Measurements from ENCODE around the gene FRS2. TPM values are rescaled to one million over a fixed set of nuclear protein-coding genes. Genes with fewer than 3 reads are reported as not detected.

The FRS2 gene
- total RNA-seq, 1 experiment from 2014 or later: 33.7 TPM

DNA sequence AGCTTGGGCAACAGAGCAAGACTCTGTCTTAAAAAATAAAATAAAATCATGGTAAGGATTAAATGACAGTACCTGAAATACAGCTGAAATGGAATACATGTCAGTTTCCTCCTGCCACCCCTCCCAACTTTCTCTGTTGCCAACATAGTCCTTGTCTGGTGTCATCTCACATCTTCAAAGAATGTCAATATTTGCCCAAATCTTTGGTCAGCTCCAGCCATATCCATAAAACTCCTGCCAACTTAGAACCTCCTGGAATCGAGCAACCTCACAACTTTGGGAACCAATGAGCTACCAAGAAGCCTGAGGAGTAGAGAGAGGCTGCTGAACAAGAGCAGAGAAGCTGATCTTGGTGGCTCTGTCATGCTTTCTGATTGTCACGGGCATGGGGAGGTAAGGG is 151.4 kb downstream of the FRS2 start:
- Histone ChIP-seq H2BK20ac (ENCODE audit: low read depth, low read length, poor library complexity, severe bottlenecking) (no peak overlapping the region), H3K56ac (ENCODE audit: insufficient read length, low read depth, low read length) (no peak overlapping the region), H2AFZ (ENCODE audit: low read length) (no peak overlapping the region), H4K91ac (ENCODE audit: insufficient read length, low read depth, low read length) (no peak overlapping the region), H4K8ac (replicated peaks; ENCODE audit: insufficient read length, low read depth, low read length) (no peak overlapping the region), H3K4me1 (ENCODE audit: insufficient read depth, low read length) (no peaks in the 10 kb centered on the region), H2BK120ac (ENCODE audit: low read depth, low read length, poor library complexity, severe bottlenecking) (no peak overlapping the region), H3K18ac (ENCODE audit: insufficient read length, low read depth, low read length) (no peak overlapping the region), H3K79me2 (ENCODE audit: insufficient read depth, low read length) (no peaks in the 10 kb centered on the region), H3T11ph (ENCODE audit: low read length) (no peak overlapping the region), H3K27ac (ENCODE audit: insufficient read length, low read depth, low read length) (no peak overlapping the region), H2AK5ac (ENCODE audit: insufficient read length, low read length) (no peak overlapping the region), H3K23ac (ENCODE audit: insufficient read length, low read depth, low read length) (no peak overlapping the region), H3K9ac (ENCODE audit: extremely low read depth, insufficient read length, low read length) (no peak overlapping the region), H3K23me2 (ENCODE audit: insufficient read length, low read depth, low read length, poor library complexity, severe bottlenecking) (no peaks in the 10 kb centered on the region), H3K9me3 (ENCODE audit: control insufficient read depth, low read depth, low read length) (no peaks in the 10 kb centered on the region), H4K5ac (ENCODE audit: insufficient read length, low read depth, low read length) (no peak overlapping the region), H3K79me1 (ENCODE audit: insufficient read depth, low read depth, low read length, poor library complexity, severe bottlenecking) (no peaks in the 10 kb centered on the region), H4K20me1 (ENCODE audit: control insufficient read depth, insufficient read depth, insufficient read length) (no peaks in the 10 kb centered on the region), H2BK12ac (ENCODE audit: insufficient read length, low read depth, low read length) (no peak overlapping the region), H3K27me3 (ENCODE audit: insufficient read depth, low read length) (no peaks in the 10 kb centered on the region), H2BK5ac (ENCODE audit: insufficient read length, low read length) (no peak overlapping the region), H3K4ac (ENCODE audit: low read depth, low read length) (no peak overlapping the region), H3K4me2 (ENCODE audit: insufficient read depth, insufficient read length, low read length) (no peak overlapping the region), H3K14ac (ENCODE audit: insufficient read depth, low read length) (no peak overlapping the region), H2BK15ac (ENCODE audit: low read depth, low read length) (no peak overlapping the region)
- Mint-ChIP-seq H3K27ac (no peak overlapping the region), H3K4me3 (no peak overlapping the region), H3K4me1 (no peaks in the 10 kb centered on the region), H3K9me3 (no peaks in the 10 kb centered on the region), H3K27me3 (ENCODE audit: low read depth) (no peaks in the 10 kb centered on the region), H3K36me3 (ENCODE audit: insufficient read depth in 1 of 3, low read depth in 3 of 3) (no peaks in the 10 kb centered on the region)
- WGBS (ENCODE audit: extremely low coverage, insufficient read length, low lambda C conversion rate): no CpG with 5 or more reads among the region's 2 CpGs
- no peak for DNase-seq
- TF ChIP-seq, protein P1, sequence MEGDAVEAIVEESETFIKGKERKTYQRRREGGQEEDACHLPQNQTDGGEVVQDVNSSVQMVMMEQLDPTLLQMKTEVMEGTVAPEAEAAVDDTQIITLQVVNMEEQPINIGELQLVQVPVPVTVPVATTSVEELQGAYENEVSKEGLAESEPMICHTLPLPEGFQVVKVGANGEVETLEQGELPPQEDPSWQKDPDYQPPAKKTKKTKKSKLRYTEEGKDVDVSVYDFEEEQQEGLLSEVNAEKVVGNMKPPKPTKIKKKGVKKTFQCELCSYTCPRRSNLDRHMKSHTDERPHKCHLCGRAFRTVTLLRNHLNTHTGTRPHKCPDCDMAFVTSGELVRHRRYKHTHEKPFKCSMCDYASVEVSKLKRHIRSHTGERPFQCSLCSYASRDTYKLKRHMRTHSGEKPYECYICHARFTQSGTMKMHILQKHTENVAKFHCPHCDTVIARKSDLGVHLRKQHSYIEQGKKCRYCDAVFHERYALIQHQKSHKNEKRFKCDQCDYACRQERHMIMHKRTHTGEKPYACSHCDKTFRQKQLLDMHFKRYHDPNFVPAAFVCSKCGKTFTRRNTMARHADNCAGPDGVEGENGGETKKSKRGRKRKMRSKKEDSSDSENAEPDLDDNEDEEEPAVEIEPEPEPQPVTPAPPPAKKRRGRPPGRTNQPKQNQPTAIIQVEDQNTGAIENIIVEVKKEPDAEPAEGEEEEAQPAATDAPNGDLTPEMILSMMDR (conservative IDR thresholded peaks at IDR 0.05): no peak
